Measurements from ENCODE around the gene CEMIP. TPM values are rescaled to one million over a fixed set of nuclear protein-coding genes. Genes with fewer than 3 reads are reported as not detected.

CEMIP gene
- total and polyA plus RNA-seq, 2 of the 4 experiments (the other 2 are of a cell fraction) = 63.8 to 78.0 TPM

GRCh38 chr15:80819001-80819400 is 39.8 kb downstream of the CEMIP start:
- Histone ChIP-seq H2BK15ac (ENCODE audit: low read depth, low read length) (no peak overlapping the region), H3K9me3 (ENCODE audit: control insufficient read depth, insufficient read depth, low read length) (no peaks in the 10 kb centered on the region), H2BK5ac (ENCODE audit: low read depth, low read length, poor library complexity, severe bottlenecking) (no peak overlapping the region), H3K4ac (ENCODE audit: low read depth, low read length) (no peak overlapping the region), H3K79me1 (ENCODE audit: low read depth in 1 of 2, low read length in 2 of 2) (peaks cover 0 to 31% of the 10 kb centered on the region in 2 experiments; a peak in 2 of 4 replicates), H4K8ac (ENCODE audit: low read depth in 2 of 2, low read length in 2 of 2) (no peak overlapping the region), H3K27me3 (ENCODE audit: control insufficient read depth, insufficient read depth, low read length) (no peaks in the 10 kb centered on the region), H4K20me1 (ENCODE audit: insufficient read depth, low read length) (peaks cover 76% of the 10 kb centered on the region), H4K91ac (ENCODE audit: insufficient read depth, low read depth, low read length) (no peak overlapping the region), H3K9ac (ENCODE audit: low read depth, low read length) (no peak overlapping the region), H3K4me1 (ENCODE audit: control insufficient read depth, insufficient read depth, low read length) (peaks cover 2% of the 10 kb centered on the region; the same call in 1 of the 2 replicates), H3K56ac (ENCODE audit: extremely low read depth, insufficient read depth, low read length) (no peak overlapping the region), H3K36me3 (ENCODE audit: control insufficient read depth, insufficient read depth, low read length) (peaks cover 74% of the 10 kb centered on the region), H3K18ac (ENCODE audit: low read depth, low read length) (no peak overlapping the region), H3K14ac (replicated peaks; ENCODE audit: low read depth, low read length) (no peak overlapping the region), H3K9me1 (ENCODE audit: insufficient read depth, low read length) (peaks cover 4% of the 10 kb centered on the region; the same call in 1 of the 2 replicates), H4K5ac (ENCODE audit: low read depth, low read length) (no peak overlapping the region), H2BK120ac (ENCODE audit: low read depth, low read length) (no peak overlapping the region), H3K27ac (ENCODE audit: insufficient read depth, low read length) (no peak overlapping the region), H2AFZ (replicated peaks; ENCODE audit: low read length, poor library complexity) (no peak overlapping the region), H3K23ac (ENCODE audit: low read depth, low read length) (no peak overlapping the region), H2BK20ac (ENCODE audit: low read depth, low read length) (no peak overlapping the region), H2AK9ac (replicated peaks; ENCODE audit: low read depth, low read length, poor library complexity) (no peak overlapping the region), H2AK5ac (ENCODE audit: low read depth, low read length) (no peak overlapping the region), H3K4me3 (ENCODE audit: insufficient read depth, low read depth, low read length) (no peak overlapping the region), H3K4me2 (ENCODE audit: low read depth, low read length) (no peak overlapping the region)
- dilution Hi-C loops (cut with HindIII; ENCODE audit: low sequenced_read_pairs, unreplicated experiment) = no loop called here
- CTCF ChIA-PET = interaction anchor here (0.6 kb wide), 1 partner anchor 888 kb away, joined by 5 read pairs; no protein-coding TSS in a partner anchor
- POLR2A ChIA-PET (ENCODE audit: unreplicated experiment) = no interaction called here
- BruUV-seq (replicated peaks) = no TSS peak
- TF ChIP-seq BHLHE40 (IDR thresholded peaks at IDR 0.05; ENCODE audit: low read depth, low read length) (no peak), POLR2A (IDR thresholded peaks at IDR 0.05; ENCODE audit: low read depth, low read length) (no peak)
- TF ChIP-seq, protein P1, sequence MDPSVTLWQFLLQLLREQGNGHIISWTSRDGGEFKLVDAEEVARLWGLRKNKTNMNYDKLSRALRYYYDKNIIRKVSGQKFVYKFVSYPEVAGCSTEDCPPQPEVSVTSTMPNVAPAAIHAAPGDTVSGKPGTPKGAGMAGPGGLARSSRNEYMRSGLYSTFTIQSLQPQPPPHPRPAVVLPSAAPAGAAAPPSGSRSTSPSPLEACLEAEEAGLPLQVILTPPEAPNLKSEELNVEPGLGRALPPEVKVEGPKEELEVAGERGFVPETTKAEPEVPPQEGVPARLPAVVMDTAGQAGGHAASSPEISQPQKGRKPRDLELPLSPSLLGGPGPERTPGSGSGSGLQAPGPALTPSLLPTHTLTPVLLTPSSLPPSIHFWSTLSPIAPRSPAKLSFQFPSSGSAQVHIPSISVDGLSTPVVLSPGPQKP (IDR thresholded peaks at IDR 0.05; ENCODE audit: borderline replicate concordance, low read depth, low read length) = no peak
- intact Hi-C loops (cut with micrococcal nuclease) = no loop called here
- no peak for DNase-seq
- in situ Hi-C loops (cut with MboI; ENCODE audit: low sequenced_read_pairs) = no loop called here
- ATAC-seq (ENCODE audit: low read depth) = no peak

Measured in IMR-90 (cell line).